COLO668 (cell line): ENCODE results near the gene BMPR1A.
"Not testable (repeated sequence)": the region's sequence is repeated elsewhere in the genome, so short reads cannot be mapped to it uniquely, and the experiment has no call there.

Experiments used
- DNase-seq: peaks from one replicate; lab custom pipeline; 2025; ENCODE audit not compliant: unreplicated experiment; lab: John Stamatoyannopoulos, UW

BMPR1A gene

DNA sequence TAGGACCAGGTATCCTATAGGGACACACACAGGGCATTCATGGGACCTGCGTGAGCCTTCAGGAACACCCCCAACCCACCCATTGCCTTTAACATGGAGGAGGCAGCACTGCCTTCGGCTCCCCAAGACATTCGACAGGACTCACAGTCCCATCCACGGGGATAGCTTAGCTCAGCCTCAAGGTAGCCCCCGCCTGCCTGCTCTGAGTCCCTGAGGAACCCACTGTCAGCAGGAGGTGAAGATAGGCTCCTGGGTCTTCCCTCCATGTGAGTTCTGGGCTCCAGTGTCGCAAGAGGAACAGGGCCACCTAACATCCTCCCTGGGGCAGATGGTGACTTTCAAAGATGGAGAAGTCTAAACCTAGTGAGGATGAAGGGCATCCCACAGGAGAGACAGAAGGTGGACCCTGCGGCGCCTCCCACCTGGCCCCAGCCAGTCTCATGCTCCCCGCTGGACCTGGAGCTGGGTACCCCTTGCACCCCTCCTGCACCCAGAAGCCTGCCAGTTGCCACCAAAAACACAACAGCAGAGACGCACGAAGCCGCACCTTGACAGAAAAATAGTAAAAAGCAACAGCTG lies 207.0 kb downstream of the BMPR1A start:
- no peak for DNase-seq

DNA sequence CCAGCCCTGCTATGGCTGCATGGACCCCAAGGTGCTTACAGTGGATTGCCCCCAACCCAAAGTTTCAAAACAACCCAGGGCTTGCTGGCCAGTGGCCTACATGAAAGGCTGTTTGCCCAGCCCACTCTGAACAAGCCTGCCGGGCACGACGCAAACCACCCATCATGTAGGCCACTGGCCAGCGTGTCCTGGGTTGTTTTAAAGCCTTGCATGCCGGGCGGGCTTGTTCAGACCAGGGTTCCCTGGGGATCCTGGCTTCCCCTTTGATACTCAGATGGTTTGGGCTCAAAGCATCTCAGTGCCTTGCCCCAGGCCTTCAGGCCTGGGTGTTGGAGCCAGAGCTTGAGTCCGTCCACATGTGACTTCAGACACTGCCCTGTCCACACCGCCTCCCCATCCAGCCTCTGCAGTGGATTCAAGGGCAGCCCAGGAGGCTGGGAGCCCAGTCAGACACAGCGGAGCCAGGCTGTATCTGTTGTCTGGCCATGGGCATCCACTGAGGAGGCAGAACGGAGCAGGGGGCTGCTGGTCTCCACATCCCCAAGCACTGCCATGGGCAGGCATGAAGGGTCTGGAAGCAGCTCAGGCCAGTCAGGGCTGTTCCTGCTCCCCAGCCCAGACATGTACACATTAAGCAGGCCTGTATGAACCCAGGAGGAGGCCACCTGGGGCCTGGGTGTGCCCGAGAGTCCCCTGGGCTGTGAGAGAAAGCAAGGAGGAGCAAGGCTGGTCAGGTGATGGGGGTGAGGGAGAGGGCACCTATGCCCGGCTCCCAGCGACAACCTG lies 207.8 kb downstream of the BMPR1A start:
- no peak for DNase-seq

DNA sequence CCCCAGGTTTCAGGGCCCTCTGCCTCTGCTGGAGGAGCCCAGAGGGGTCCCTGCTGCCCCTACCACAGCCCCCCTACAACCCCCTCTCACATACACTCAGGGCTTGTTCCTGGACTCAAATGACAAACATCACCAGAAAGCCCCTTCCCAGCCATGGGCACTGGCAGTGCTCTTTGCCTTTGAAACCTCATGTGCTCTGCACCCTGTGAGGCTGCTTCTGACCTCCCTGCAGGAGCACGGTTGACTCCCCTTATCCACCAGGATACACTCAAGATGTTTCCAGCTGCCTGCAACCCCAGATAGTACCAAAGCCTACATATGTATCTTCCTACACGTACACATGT lies 208.4 kb downstream of the BMPR1A start:
- DNase-seq, result no peak

DNA sequence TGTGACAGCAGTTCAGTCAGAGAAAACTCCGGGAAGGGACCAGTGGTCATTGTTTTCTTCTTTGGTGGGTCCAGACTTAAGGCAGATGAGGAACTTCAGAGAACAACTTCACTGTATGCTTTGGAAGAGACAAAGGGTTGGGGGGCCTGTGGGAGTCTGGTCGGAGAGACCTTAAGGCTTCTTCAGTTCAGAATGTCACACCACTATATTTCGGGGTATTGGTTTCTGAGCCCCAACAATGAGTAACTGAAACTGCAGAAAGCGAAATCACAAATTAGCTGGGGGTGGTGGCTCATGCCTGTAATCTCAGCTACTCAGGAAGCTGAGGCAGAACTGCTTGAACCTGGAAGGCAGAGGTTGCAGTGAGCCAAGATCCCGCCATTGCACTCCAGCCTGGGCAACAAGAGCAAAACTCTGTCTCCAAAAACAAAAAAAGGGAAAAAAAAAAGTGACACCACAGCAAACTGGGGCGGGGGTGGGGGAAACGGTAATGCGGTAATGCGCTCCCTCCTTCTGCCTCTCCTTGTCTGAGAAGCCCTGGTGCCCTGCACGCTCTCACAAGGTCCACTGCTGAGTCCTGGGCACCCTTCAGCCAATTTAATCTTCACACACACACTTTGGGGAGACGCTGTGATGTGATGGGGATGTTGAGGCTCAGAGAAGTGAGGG lies 209.7 kb downstream of the BMPR1A start:
- DNase-seq, result no peak

DNA sequence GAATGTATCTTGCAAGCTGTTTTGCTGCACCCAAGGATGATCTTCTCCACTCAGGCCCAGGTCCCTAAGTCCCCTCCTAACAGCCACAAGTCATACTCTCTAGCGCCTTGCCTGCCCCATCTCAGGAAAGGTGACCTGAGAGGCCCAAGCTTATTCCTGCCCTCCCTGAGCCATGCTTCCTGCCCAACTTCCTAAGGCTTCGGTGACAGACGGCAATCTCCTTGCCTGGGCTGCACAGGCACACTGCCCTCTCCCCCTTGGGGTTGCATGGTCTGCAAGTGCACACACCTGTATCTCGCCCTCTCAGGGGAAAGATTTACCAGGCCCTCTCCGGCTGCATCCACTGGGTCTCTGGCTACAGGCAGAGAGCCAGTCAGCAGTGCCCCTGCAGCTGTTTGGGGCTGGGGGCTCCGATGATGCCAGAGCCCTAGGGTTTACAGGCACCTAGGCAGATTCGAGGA lies 211.1 kb downstream of the BMPR1A start:
- DNase-seq, result no peak

DNA sequence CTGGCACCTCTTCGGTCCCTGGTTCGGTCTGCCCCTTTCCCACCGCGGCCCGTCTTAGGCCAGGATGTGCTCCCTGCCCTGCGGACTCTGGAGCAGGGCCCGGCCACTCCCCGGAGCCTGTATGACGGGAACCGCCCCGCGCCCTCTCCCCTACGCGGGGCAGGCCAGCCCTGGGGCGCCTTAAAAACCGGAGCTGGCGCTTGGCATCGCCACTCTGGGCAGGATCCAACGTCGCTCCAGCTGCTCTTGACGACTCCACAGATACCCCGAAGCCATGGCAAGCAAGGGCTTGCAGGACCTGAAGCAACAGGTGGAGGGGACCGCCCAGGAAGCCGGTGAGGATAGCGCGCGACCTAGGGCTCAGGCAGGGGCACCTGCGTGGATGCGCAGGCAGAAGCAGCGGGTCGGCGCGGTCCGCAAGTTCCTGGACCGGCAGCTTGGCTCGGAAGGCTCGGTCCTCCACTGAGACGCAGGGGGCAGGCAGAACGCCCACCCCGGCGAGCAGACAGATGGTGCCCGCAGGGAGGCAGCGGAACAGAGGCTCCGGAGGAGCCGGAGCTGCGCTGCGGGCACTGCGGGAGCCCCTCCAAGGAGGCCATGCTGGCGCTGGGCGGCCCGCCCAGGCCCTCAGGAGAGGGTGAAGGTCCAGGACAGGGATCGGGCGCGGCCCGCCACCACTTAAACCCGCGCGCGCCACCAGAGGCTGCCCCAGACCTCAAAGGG lies 212.0 kb downstream of the BMPR1A start, which contains the start of gene ADIRF:
ADIRF (plus strand) TSS at position 212 of the 723 bp plus-strand sequence; CDS start at position 275, 63 bp downstream.
- peak; percentile 55 for DNase-seq

DNA sequence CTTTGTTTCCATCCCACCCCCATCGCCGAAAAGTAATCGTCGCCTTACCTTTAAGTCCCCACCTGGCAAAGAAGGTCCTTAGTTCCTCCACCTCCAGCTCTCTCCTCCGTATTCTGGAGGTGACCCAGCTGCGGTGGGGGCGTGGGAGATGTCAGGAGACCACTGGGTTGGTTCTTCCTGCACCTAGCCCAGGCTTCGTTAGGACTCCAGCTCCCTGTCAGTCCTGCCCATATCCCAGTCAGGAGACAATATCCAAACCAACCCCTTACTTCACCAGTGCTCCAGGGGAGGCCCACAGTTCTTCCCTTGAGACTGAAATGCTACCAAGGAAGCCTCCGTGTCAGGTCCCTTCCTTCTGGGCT lies 212.6 kb downstream of the BMPR1A start:
- no peak for DNase-seq

DNA sequence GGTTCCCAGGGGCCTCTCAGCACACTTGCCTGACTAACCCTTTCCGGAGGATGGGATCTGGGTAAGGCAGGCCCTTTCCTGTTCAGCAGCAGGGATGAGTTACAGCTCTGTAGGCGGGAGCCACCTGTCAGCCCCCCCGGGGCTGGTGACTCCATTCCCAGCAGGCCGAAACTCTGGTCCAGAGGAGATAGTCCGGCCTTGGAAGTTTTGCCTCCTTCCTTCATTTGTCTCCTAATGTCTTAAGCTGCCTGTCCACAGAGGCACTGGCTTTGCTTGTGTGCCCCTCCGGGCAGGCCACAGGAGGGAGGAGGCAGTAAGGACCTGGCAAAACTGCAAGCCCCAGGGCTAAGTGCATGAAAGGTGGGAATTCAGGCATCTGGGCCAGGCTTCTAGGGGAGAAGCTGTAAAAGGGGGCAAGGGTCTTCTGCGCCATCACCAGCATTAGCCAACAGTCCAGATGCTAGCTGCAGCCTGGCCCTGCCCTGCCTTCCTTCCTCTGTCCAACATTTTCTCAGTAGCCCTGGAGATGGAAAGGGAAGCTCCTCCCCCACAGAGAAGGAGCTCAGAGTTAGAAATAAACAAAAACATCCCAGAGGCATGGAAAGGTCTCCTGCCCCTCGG lies 213.1 kb downstream of the BMPR1A start:
- DNase-seq, result peak; percentile 8

DNA sequence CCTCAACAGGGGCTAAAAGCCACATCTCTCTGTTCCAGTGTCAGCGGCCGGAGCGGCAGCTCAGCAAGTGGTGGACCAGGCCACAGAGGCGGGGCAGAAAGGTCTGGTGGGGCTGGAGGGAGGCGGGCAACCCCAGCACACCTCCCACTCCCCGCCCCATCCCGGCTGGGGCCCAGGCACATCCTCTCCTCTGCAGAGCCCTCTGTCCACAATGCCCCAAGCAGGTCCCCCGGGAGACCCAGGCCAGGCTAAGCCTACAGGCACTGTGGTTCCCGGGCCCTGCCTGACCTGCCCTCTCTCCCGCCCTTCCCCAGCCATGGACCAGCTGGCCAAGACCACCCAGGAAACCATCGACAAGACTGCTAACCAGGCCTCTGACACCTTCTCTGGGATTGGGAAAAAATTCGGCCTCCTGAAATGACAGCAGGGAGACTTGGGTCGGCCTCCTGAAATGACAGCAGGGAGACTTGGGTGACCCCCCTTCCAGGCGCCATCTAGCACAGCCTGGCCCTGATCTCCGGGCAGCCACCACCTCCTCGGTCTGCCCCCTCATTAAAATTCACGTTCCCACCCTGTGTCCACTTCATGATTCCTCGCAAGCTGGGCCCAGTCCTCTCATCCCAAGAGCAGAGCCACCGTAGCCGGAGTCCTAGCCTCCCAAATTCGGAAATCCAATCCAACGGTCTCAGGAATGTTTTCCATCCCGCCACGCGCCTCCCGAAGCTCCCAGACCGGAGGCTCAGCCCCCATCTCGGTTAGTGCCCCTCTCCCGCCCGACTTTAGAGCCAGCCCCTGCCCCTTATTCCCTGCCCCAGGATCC lies 214.0 kb downstream of the BMPR1A start:
- DNase-seq, result no peak

DNA sequence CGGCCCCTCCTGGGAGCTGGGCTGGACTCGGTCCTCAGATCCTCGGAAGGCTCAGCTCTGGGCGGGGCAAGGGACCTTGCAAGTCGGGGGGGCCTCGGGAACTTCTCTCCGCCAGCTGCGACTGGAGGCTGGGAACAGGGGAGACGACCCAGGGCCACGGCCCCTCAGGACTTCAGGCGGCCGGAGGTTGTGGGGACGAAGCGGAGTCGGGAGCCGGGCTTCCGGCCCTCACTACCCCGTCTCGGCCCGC lies 214.5 kb downstream of the BMPR1A start:
- DNase-seq, result no peak

DNA sequence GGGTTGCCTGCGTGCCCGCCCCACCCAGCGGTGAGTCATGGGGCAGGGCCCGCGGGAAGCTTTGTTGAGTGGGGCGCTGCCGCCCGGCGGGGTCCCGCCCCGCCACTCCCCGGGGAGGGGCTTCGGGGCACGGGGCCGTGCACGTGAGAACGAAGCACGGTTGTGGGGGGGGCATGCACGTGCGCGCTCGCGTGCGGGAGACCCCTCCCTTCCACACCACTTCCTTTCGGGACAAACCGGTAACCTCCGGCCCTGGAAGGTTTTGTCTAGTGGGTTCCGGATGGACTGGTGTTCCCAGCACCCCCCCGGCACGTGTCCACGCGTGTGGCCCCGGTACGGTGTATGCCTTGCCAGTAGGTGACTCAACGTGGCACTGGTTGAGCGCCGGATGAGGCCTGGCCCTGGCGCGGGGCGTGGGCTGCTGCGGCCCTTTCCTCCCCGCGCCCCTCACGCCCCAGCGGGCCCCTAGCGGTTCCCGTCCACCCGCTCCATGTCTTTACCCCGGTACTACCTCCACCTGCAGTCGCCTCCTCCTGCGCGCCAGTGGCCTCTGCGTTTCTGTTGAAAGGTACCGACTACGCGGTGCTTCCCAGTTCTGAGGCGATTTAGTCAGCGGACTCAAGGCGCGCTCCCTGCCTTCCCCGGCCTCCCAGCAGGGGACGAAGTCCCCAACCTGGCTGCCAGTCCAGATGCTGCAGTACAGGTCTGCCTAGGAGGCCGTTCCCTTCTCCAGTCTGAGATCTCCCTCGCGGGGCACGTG lies 215.0 kb downstream of the BMPR1A start:
- DNase-seq, result peak; percentile 76

DNA sequence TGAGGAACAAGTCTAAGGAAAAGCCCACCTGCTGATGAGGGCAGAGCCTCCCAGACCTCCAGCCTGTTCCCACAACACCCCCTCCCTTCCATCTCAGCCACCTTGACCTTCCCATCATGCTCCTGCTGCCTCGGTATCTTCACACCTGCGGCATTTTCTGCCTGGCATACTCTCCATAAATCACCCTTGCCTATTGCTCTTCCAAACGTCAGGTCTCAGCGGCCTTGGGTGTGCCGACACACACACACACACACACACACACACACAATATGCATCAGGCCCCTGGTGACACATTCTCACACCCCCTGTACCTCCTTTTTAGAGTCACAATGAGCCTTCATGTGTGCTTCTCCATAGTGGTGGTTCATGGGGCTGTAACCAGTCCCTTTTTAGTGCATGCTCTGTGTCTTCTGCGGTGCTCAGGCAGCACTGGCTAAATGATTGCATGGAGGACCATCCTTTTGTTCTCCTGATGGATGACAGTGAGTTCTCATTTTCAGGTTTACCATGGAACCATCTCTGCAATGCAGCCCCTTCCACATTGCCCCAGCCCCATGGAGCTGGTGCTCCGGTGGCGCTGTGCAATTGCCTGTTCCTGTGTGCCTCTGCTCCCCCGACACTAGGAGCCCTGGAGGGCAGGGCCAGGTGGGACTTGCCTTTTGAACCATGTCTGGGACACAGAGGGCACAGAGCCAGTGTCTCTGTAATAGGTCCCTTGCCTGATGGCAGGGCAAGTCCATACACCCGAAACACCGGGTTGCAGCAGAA lies 216.4 kb downstream of the BMPR1A start:
- no peak for DNase-seq

DNA sequence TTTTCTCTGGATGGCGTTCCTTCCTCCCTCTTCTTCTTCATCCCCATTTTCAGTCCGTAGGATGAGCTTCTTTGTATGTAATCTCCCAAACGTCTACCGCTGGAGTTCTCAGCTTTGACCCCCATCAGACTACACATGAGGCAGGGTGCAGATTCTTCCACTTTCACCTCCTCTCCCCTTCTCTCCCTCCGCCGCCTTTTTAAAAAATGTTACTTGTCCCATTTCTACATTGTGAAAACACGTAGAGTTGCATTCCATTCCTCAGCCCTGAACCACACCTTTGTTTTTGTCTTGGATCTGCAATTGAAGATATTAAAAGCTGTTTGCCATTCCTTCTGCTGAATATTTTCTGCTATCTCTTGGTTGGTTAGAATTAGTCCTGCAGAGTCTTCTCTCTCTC lies 218.1 kb downstream of the BMPR1A start:
- DNase-seq, result no peak

DNA sequence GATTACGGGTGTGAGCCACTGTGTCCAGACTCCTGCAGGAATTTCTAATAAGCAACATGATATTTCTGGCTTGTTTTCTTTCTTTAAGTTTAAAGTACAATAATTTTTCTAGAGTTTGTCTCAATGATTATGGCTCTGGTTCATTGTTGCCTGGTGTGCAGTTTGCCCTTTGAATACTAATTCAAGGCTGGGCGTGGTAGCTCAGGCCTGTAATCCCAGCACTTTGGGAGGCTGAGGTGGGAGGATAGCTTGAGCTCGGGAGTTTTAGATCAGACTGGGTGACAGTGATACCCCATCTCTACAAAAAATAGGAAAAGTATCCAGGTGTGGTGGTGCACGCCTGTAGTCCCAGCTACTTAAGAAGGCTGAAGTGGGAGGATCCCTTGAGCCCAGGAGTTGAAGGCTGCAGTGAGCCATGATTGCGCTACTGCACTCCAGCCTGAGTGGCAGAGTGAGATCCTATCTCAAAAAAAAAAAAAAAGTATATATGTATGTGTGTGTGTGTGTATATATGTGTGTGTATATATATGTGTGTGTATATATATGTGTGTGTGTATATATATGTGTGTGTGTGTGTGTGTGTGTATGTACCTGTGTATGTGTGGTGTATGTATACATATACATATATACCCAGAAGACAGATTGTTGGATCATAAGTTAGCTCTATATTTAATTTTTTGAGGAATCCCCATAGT lies 220.1 kb downstream of the BMPR1A start:
- no peak for DNase-seq

DNA sequence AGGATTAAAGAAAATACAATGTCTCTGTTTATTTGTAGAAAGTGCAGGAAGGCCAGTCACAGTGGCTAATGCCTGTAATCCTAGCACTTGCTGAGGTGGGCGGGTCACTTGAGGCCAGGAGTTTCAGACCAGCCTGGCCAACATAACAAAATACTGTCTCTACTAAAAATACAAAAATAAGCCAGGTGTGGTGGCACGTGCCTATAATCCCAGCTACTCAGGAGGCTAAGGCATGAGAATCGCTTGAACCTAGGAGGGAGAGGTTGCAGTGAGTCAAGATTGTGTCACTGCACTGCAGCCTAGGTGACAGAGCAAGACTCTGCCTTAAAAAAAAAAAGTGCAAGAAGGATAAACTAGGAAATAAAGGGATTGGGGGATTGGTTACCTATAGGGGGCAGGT lies 222.0 kb downstream of the BMPR1A start:
- DNase-seq, result not testable (repeated sequence)

DNA sequence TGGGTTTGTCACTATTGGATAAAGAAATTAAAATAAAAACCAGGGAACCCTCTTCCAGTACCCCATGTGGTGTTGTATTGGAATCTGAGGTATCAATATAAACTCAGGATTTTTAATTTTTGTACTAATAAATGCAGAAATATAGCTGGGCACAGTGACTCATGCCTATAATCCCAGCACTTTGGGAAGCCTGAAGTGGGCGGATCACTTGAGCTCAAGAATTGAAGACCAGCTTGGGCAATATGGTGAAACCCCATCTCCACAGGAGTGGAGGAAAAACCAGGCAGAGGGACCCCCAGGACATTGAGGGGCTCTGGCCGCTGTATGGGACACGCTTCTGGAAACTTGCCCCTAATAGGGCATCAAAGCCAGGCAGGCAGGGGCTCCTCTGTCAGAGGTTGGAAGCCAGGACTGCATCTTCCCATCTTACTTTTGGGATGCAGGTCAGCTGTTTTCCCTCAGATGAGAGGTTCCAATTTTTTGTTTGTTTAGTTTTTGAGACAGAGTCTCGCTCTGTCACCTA lies 222.9 kb downstream of the BMPR1A start:
- DNase-seq, result no peak

DNA sequence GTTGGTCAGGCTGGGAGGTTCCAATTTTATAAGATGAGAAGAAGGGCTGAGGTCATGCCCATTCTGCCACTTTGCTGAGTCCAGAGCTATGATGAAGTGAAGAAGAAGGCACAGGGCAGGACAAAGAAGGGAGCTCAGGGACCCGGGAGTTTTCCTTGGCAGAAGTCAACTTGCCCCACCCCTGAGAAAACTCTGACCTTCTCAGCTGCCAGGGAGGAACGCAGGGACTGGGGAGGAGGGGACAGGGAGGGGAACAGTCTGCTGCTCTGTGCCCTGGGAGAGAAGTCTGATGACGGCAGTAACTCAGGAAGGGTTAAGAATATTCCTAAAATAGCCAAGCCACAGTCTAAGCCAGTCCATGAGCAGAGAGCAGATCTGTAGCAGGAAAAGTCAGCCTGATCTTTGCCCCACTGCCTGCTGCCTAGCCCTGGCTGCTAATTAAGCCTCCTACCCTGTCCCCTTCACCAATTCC lies 223.6 kb downstream of the BMPR1A start:
- no peak for DNase-seq

DNA sequence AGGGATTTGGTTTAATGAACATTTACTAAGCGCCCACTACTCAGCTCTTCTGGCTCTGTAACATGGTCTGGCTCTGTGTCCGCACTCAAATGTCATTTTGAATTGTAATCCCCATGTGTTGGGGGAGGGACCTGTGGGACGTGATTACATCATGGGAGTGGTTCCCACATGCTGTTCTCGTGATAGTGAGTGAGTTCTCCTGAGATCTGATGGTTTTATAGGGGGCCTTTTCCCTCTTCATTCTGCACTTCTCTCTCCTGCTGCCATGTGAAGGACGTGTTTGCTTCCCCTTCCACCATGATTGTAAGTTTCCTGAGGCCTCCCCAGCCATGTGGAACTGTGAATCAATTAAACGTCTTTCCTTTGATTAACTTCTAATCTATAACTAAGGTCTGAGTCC lies 224.6 kb downstream of the BMPR1A start:
- not testable (repeated sequence) for DNase-seq
